ENCODE data around the gene DRG2. TPM values are rescaled to one million over a fixed set of nuclear protein-coding genes. Genes with fewer than 3 reads are reported as not detected.
A peak's percentile ranks its signal among the peaks of the same experiment; 100 is the strongest.

Gene DRG2
- total RNA-seq, 6 experiments from 2014 or later = 30.6 to 38.1 (median 33.7) TPM

GRCh38 chr17:18065546-18065945, 22.2 kb upstream of the DRG2 start:
- Mint-ChIP-seq H3K4me3 (no peak overlapping the region), H3K4me1 (ENCODE audit: low read depth) (peaks cover 7% of the 10 kb centered on the region), H3K27ac (no peak overlapping the region), H3K36me3 (ENCODE audit: low read depth) (peaks cover 6% of the 10 kb centered on the region; the same call in 1 of the 2 replicates), H3K27me3 (ENCODE audit: insufficient read depth) (no peaks in the 10 kb centered on the region; the same call in 1 of the 2 replicates), H3K9me3 (no peaks in the 10 kb centered on the region)
- DNase-seq = no peak
- TF ChIP-seq CTCF (IDR thresholded peaks at IDR 0.05) = no peak

GRCh38 chr17:18066866-18067265, 20.9 kb upstream of the DRG2 start:
- Mint-ChIP-seq H3K36me3 (ENCODE audit: low read depth) (peaks cover 6% of the 10 kb centered on the region; the same call in 1 of the 2 replicates), H3K4me1 (ENCODE audit: low read depth) (peaks cover 18% of the 10 kb centered on the region), H3K27me3 (ENCODE audit: insufficient read depth) (no peaks in the 10 kb centered on the region; the same call in 1 of the 2 replicates), H3K27ac (no peak overlapping the region), H3K4me3 (no peak overlapping the region), H3K9me3 (no peaks in the 10 kb centered on the region)
- no peak for DNase-seq
- no peak for TF ChIP-seq CTCF (IDR thresholded peaks at IDR 0.05)

- peaks cover 18% of the 10 kb centered on the region for H3K4me1 Mint-ChIP-seq (ENCODE audit: low read depth)
- DNase-seq = no peak
- H3K36me3 Mint-ChIP-seq (ENCODE audit: low read depth) = peaks cover 6% of the 10 kb centered on the region; the same call in 1 of the 2 replicates
- no peak overlapping the region for H3K4me3 Mint-ChIP-seq
- no peak overlapping the region for H3K27ac Mint-ChIP-seq
- H3K9me3 Mint-ChIP-seq = no peaks in the 10 kb centered on the region
- no peak for TF ChIP-seq CTCF (IDR thresholded peaks at IDR 0.05)
- no peaks in the 10 kb centered on the region; the same call in 1 of the 2 replicates for H3K27me3 Mint-ChIP-seq (ENCODE audit: insufficient read depth)
Observed at GRCh38 chr17:18069101-18069500, 18.6 kb upstream of the DRG2 start.

- H3K9me3 Mint-ChIP-seq = no peaks in the 10 kb centered on the region
- peak overlapping the region; percentile 85 for H3K4me3 Mint-ChIP-seq
- peak; percentile 30 for DNase-seq
- H3K27me3 Mint-ChIP-seq (ENCODE audit: insufficient read depth) = peaks cover 10% of the 10 kb centered on the region
- peaks cover 27% of the 10 kb centered on the region for H3K4me1 Mint-ChIP-seq (ENCODE audit: low read depth)
- TF ChIP-seq CTCF (IDR thresholded peaks at IDR 0.05) = no peak
- H3K27ac Mint-ChIP-seq = peak overlapping the region; percentile 79
- H3K36me3 Mint-ChIP-seq (ENCODE audit: low read depth) = no peaks in the 10 kb centered on the region
Observed at GRCh38 chr17:18070861-18071340, 16.8 kb upstream of the DRG2 start.

- Mint-ChIP-seq H3K36me3 (ENCODE audit: low read depth) (no peaks in the 10 kb centered on the region), H3K27me3 (ENCODE audit: insufficient read depth) (peaks cover 14% of the 10 kb centered on the region), H3K4me3 (no peak overlapping the region), H3K27ac (no peak overlapping the region), H3K9me3 (no peaks in the 10 kb centered on the region), H3K4me1 (ENCODE audit: low read depth) (peaks cover 27% of the 10 kb centered on the region)
- no peak for TF ChIP-seq CTCF (IDR thresholded peaks at IDR 0.05)
- DNase-seq = no peak
Observed at GRCh38 chr17:18071751-18072150, 16.0 kb upstream of the DRG2 start.

All from HFFc6 (cell line).